ENCODE measurements around the gene LINS1. TPM values are rescaled to one million over a fixed set of nuclear protein-coding genes. Genes with fewer than 3 reads are reported as not detected.

LINS1 gene
- total RNA-seq, 2 donors from 2014 or later, result 5.4 to 29.3 TPM

DNA sequence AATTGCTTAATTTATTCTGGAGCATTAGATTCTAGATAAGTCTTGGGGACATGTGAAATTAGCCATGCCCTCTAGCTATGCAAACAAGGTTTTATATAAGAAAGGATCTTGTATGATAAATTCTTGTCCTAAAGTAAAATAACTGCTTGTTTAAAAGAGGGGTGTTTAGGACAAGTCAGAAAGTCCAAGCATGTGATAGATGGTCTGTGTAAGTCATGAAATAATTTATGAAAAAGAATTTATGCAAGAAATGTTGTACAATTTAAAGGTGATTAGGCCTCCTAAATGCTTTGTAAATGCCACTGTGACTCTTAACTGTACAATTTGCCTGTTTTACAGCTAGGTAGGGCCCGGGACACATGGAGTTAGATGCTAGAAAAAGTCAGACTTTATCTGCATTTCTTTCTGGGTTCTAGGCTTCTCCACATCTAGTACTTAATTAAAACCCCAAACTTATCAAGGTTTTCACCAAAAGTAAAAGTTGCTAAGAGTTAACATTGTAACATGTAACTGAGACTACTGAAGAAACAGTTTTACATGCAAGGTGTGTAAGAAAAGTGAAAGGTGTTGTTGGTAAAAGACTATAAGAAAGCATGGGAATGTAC lies 13.2 kb downstream of the LINS1 start:
- no peaks in the 10 kb centered on the region for H3K4me1 ChIP-seq (ENCODE audit: control insufficient read depth in 1 of 2, low read depth in 2 of 2)
- no peaks in the 10 kb centered on the region for H3K27me3 ChIP-seq (replicated peaks; ENCODE audit: insufficient read depth)
- H3K9me3 ChIP-seq, result no peaks in the 10 kb centered on the region
- H3K27ac ChIP-seq, result no peak overlapping the region
- DNase-seq (ENCODE audit: low spot score) (no peak), ATAC-seq (ENCODE audit: insufficient number of reproducible peaks, low FRiP score, low read depth) (no peak)
- TF ChIP-seq, protein P1, sequence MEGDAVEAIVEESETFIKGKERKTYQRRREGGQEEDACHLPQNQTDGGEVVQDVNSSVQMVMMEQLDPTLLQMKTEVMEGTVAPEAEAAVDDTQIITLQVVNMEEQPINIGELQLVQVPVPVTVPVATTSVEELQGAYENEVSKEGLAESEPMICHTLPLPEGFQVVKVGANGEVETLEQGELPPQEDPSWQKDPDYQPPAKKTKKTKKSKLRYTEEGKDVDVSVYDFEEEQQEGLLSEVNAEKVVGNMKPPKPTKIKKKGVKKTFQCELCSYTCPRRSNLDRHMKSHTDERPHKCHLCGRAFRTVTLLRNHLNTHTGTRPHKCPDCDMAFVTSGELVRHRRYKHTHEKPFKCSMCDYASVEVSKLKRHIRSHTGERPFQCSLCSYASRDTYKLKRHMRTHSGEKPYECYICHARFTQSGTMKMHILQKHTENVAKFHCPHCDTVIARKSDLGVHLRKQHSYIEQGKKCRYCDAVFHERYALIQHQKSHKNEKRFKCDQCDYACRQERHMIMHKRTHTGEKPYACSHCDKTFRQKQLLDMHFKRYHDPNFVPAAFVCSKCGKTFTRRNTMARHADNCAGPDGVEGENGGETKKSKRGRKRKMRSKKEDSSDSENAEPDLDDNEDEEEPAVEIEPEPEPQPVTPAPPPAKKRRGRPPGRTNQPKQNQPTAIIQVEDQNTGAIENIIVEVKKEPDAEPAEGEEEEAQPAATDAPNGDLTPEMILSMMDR (IDR thresholded peaks at IDR 0.05), result no peak
- H3K36me3 ChIP-seq, result no peaks in the 10 kb centered on the region
- H3K4me3 ChIP-seq, result no peak overlapping the region

DNA sequence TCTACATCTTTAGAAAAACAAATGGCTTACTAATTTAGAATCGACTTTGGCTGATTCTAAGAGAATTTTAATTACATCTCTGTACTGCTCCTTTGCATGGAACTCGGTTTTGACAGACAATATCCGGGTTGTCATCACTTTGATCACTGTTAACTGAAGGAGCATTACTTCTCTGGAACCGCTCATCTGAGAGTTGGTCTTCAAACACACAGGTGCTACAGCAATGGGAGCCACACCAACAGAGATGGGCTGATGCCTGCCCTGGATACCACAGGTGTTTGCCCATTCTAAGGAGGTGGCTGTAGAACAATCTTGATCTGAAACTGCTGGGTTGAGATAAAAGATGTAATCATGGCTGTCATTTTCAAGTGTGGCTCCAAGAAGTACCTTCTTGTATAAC lies 21.6 kb downstream of the LINS1 start:
- DNase-seq (ENCODE audit: low spot score) (no peak), ATAC-seq (ENCODE audit: insufficient number of reproducible peaks, low FRiP score, low read depth) (no peak)
- TF ChIP-seq, protein P1 (IDR thresholded peaks at IDR 0.05), result no peak
- peaks cover 0 to 11% of the 10 kb centered on the region in 2 donors for H3K4me1 ChIP-seq (ENCODE audit: control insufficient read depth in 1 of 2, low read depth in 2 of 2)
- H3K9me3 ChIP-seq, result no peaks in the 10 kb centered on the region
- H3K36me3 ChIP-seq, result no peaks in the 10 kb centered on the region
- H3K27me3 ChIP-seq (replicated peaks; ENCODE audit: insufficient read depth), result no peaks in the 10 kb centered on the region
- no peak overlapping the region for H3K27ac ChIP-seq
- H3K4me3 ChIP-seq, result no peak overlapping the region

DNA sequence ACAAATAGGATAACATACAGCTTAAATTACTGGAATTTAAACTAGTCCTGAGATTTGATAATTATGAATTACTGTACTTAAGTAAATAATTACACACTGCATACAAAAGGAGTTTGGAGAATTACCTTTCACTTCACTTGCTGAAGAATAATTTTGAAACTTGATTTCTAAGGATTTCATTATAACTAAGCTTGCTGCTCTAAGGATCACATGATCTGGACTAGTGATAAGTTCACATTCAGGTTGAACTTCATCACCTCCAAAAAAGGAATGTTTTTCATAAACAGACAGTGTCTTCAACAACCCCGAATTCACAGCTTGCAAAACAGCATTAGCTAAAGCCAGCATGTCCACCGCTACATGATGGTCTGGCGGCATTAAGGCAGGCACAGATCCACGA lies 28.5 kb downstream of the LINS1 start:
- ATAC-seq (ENCODE audit: insufficient number of reproducible peaks, low FRiP score, low read depth) (no peak), DNase-seq (ENCODE audit: low spot score) (no peak)
- H3K27ac ChIP-seq, result no peak overlapping the region
- no peak overlapping the region for H3K4me3 ChIP-seq
- H3K36me3 ChIP-seq, result peaks cover 7% of the 10 kb centered on the region
- TF ChIP-seq, protein P1 (IDR thresholded peaks at IDR 0.05), result no peak
- H3K27me3 ChIP-seq (replicated peaks; ENCODE audit: insufficient read depth), result no peaks in the 10 kb centered on the region
- H3K9me3 ChIP-seq, result no peaks in the 10 kb centered on the region
- no peaks in the 10 kb centered on the region for H3K4me1 ChIP-seq (ENCODE audit: control insufficient read depth in 1 of 2, low read depth in 2 of 2)

DNA sequence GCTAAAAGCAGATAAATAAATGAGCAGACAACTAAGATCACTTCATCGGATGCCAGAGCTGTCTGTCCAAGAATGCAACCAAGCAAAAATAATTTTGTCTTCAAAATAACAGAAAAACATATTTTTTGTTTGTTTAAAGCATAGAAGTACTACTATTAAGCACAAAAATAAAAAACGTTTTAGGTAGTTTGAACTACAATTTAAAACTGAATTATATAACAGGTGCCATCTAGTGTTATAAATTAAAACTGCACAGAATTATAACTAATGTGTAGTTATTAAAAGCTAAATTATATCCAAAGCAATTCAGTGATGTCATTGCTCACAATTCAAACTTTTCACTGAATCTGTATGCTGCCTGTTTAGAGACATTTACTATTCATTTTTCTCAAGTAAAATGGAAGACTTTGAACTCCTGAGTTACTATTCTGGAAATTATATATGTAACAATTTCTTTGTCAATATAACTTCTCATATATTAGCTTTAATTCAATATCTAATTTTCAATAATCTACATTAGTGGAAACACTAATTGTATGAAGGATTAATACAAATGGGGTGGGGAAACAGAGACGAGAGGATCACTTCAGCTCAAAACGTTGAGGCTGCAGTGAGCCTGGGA lies 29.5 kb downstream of the LINS1 start:
- TF ChIP-seq, protein P1 (IDR thresholded peaks at IDR 0.05), result peak; percentile 66
- Histone ChIP-seq H3K27me3 (replicated peaks; ENCODE audit: insufficient read depth) (no peaks in the 10 kb centered on the region), H3K4me1 (ENCODE audit: control insufficient read depth in 1 of 2, low read depth in 2 of 2) (no peaks in the 10 kb centered on the region), H3K27ac (no peak overlapping the region), H3K9me3 (no peaks in the 10 kb centered on the region), H3K4me3 (no peak overlapping the region), H3K36me3 (peaks cover 7% of the 10 kb centered on the region)
- DNase-seq (ENCODE audit: low spot score) (no peak), ATAC-seq (ENCODE audit: insufficient number of reproducible peaks, low FRiP score, low read depth) (no peak)

DNA sequence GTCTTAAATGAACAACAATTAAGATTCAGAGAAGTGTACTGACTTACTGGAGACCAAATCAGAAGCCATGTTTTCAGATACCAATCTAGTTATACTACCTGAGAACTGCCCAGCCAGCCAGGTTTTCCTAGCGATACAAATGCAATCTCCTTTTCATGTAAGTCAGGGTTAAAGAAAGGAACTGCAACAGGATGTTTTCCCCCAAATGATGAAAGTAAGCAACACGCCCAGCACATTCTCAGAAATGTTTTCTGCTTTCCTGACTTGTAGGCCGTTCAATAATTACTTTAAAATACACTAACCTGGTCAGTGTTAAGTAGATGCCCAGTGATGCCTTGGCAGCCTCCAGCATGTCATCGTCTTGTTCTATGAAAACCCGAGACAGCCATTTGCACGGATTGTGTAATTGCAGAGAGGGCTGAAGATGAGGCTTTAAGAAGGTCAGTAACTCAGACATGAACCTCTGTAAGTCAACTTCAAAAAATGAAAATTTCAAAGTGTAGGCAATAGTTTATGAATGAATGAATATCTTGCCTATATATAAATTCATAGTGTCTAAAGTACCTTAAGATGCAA lies 30.3 kb downstream of the LINS1 start:
- no peaks in the 10 kb centered on the region for H3K9me3 ChIP-seq
- no peak overlapping the region for H3K27ac ChIP-seq
- H3K4me3 ChIP-seq, result no peak overlapping the region
- no peaks in the 10 kb centered on the region for H3K4me1 ChIP-seq (ENCODE audit: control insufficient read depth in 1 of 2, low read depth in 2 of 2)
- TF ChIP-seq, protein P1 (IDR thresholded peaks at IDR 0.05), result no peak
- no peaks in the 10 kb centered on the region for H3K27me3 ChIP-seq (replicated peaks; ENCODE audit: insufficient read depth)
- peaks cover 7% of the 10 kb centered on the region for H3K36me3 ChIP-seq
- ATAC-seq (ENCODE audit: insufficient number of reproducible peaks, low FRiP score, low read depth), result no peak
- DNase-seq (ENCODE audit: low spot score), result no peak
